Measurements from ENCODE around the gene SEC24B. TPM values are rescaled to one million over a fixed set of nuclear protein-coding genes. Genes with fewer than 3 reads are reported as not detected.

The SEC24B gene
- total RNA-seq, 1 donor from 2014 or later = 49.6 TPM

DNA sequence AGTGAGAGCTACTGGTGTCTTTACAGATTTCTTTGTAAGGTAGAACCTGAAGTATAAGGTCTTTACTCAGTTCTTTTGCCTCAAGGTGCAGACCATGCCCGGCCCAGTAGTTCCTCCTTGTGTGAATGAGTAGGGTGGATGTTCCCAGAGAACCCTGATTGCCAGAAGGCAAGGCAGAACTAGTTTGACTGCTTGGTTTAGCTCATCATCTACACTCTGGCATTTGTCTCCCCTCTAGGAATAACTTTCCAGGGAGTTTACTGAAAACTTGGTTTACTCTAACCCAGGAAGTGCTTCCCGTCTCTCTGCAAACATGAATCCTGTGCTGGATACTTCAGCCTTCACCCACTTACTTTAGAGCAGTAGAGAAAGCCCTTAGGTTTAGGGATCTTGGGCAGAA is 155.5 kb downstream of the SEC24B start:
- Mint-ChIP-seq H3K9me3 (ENCODE audit: unreplicated experiment) (no peaks in the 10 kb centered on the region), H3K27me3 (ENCODE audit: unreplicated experiment) (no peaks in the 10 kb centered on the region), H3K27ac (ENCODE audit: unreplicated experiment) (no peak overlapping the region), H3K4me1 (ENCODE audit: unreplicated experiment) (peaks cover 2% of the 10 kb centered on the region), H3K4me3 (ENCODE audit: unreplicated experiment) (no peak overlapping the region), H3K36me3 (ENCODE audit: low read depth, unreplicated experiment) (peaks cover 7% of the 10 kb centered on the region)
- TF ChIP-seq, protein P1, sequence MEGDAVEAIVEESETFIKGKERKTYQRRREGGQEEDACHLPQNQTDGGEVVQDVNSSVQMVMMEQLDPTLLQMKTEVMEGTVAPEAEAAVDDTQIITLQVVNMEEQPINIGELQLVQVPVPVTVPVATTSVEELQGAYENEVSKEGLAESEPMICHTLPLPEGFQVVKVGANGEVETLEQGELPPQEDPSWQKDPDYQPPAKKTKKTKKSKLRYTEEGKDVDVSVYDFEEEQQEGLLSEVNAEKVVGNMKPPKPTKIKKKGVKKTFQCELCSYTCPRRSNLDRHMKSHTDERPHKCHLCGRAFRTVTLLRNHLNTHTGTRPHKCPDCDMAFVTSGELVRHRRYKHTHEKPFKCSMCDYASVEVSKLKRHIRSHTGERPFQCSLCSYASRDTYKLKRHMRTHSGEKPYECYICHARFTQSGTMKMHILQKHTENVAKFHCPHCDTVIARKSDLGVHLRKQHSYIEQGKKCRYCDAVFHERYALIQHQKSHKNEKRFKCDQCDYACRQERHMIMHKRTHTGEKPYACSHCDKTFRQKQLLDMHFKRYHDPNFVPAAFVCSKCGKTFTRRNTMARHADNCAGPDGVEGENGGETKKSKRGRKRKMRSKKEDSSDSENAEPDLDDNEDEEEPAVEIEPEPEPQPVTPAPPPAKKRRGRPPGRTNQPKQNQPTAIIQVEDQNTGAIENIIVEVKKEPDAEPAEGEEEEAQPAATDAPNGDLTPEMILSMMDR (IDR thresholded peaks at IDR 0.05; ENCODE audit: unreplicated experiment) = no peak
- no peak for DNase-seq (ENCODE audit: low spot score)

DNA sequence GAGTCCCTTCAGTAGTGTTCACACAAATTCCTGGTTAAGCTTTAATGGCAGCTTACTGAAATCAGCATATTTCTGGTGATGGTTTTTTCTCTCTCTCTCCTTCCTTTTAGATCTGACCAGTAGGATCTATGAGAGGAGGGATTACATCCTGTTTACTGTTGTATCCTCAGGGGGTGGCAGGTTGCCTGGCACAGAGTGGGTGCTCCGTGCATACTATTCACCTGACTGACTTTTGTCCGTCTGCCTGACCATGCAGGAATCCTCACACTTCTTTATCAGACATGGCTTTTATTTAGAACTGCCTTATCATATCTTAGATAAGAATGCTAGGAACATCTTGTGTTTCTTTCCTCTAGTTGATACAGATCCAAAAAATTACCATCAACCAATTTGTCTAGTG is 156.0 kb downstream of the SEC24B start:
- TF ChIP-seq, protein P1 (IDR thresholded peaks at IDR 0.05; ENCODE audit: unreplicated experiment) = no peak
- DNase-seq (ENCODE audit: low spot score) = no peak
- peaks cover 2% of the 10 kb centered on the region for H3K4me1 Mint-ChIP-seq (ENCODE audit: unreplicated experiment)
- H3K9me3 Mint-ChIP-seq (ENCODE audit: unreplicated experiment) = no peaks in the 10 kb centered on the region
- peaks cover 7% of the 10 kb centered on the region for H3K36me3 Mint-ChIP-seq (ENCODE audit: low read depth, unreplicated experiment)
- no peak overlapping the region for H3K27ac Mint-ChIP-seq (ENCODE audit: unreplicated experiment)
- no peaks in the 10 kb centered on the region for H3K27me3 Mint-ChIP-seq (ENCODE audit: unreplicated experiment)
- no peak overlapping the region for H3K4me3 Mint-ChIP-seq (ENCODE audit: unreplicated experiment)

Small RNAs within 50 kb of the gene (microRNA-seq; reads per million reads assigned to microRNA genes)
- gene MIR576 (ENCODE audit: unreplicated experiment) = 8.3 reads per million, percentile 56 among the genes with 10 or more reads in this experiment

Other genes starting within 250 kb of the SEC24B start
- 22.7 TPM for gene COL25A1, start 131.2 kb upstream of the SEC24B start, total RNA-seq (ENCODE audit: unreplicated experiment)
- 44.9 TPM for gene MCUB, start 126.4 kb downstream of the SEC24B start, total RNA-seq (ENCODE audit: unreplicated experiment)